Fibroblast of lung (primary cell): ENCODE data around the gene NRXN2. TPM values are rescaled to one million over a fixed set of nuclear protein-coding genes. Genes with fewer than 3 reads are reported as not detected.

Experiments used
- DNase-seq, 2 donors: peaks; one replicate each; pipeline versions ENCODE4 v3.0.0 to v3.0.0-alpha.2; 2010; ENCODE audit warnings: low read depth in 2 of 2
- H2AFZ ChIP-seq: 2 replicates; pipeline ENCODE4 v1.5.1; 2012; ENCODE audit warnings: low read length, control low read depth, inconsistent platforms
- H3K27ac ChIP-seq: 2 replicates; pipeline ENCODE4 v1.5.1; 2011; ENCODE audit warnings: low read length, control low read depth; ENCODE audit not compliant: insufficient read depth
- H3K27me3 ChIP-seq: 2 replicates; pipeline ENCODE4 v1.5.1; 2011; ENCODE audit warnings: mild to moderate bottlenecking, low read length; ENCODE audit not compliant: control insufficient read depth, insufficient read depth
- H3K36me3 ChIP-seq: 2 replicates; pipeline ENCODE4 v1.5.1; 2011; ENCODE audit warnings: low read length; ENCODE audit not compliant: control insufficient read depth, insufficient read depth
- H3K4me1 ChIP-seq: 2 replicates; pipeline ENCODE4 v1.5.1; 2011; ENCODE audit warnings: low read length; ENCODE audit not compliant: control insufficient read depth, insufficient read depth; ENCODE audit errors: extremely low read depth
- H3K4me2 ChIP-seq: 2 replicates; pipeline ENCODE4 v1.5.1; 2011; ENCODE audit warnings: low read length, control low read depth; ENCODE audit not compliant: insufficient read depth; ENCODE audit errors: extremely low read depth
- H3K4me3 ChIP-seq, 4 experiments: fragments of 200-600 bp in 1 of 4; sonication (generic) in 1 of 4; replicated peaks in 1 of 4; 2 replicates each; pipeline ENCODE4 v1.5.1; 2011 to 2016; ENCODE audit warnings: low read length in 4 of 4, low read depth in 3 of 4, mild to moderate bottlenecking in 3 of 4, control low read depth in 2 of 4, inconsistent platforms in 1 of 4, mixed read lengths in 1 of 4; ENCODE audit not compliant: insufficient read depth in 1 of 4; ENCODE audit errors: control extremely low read depth in 1 of 4
- H3K79me2 ChIP-seq: 2 replicates; pipeline ENCODE4 v1.5.1; 2012; ENCODE audit warnings: mild to moderate bottlenecking, low read length, inconsistent platforms; ENCODE audit not compliant: control insufficient read depth, insufficient read depth
- H3K9ac ChIP-seq: 2 replicates; pipeline ENCODE4 v1.5.1; 2011; ENCODE audit warnings: mild to moderate bottlenecking, low read length, control low read depth; ENCODE audit not compliant: insufficient read depth
- H3K9me3 ChIP-seq: 2 replicates; pipeline ENCODE4 v1.5.1; 2012; ENCODE audit warnings: low read depth, low read length; ENCODE audit not compliant: control insufficient read depth, insufficient read depth
- H4K20me1 ChIP-seq: 2 replicates; pipeline ENCODE4 v1.5.1; 2011; ENCODE audit warnings: low read length; ENCODE audit not compliant: control insufficient read depth, insufficient read depth; ENCODE audit errors: extremely low read depth
- CTCF ChIP-seq, 2 donors: IDR thresholded peaks in 1 of 2; conservative IDR thresholded peaks in 1 of 2; 1 replicate in 1 of 2; 2 replicates in 1 of 2; pipeline ENCODE4 v1.5.1; 2011 to 2012; ENCODE audit warnings: low read length in 2 of 2, control low read depth in 1 of 2, inconsistent platforms in 1 of 2, low read depth in 1 of 2, mild to moderate bottlenecking in 1 of 2
- EZH2 ChIP-seq: IDR thresholded peaks from 2 replicates; pipeline ENCODE4 v1.5.1; 2012; ENCODE audit warnings: low read length, control low read depth, mild to moderate bottlenecking; ENCODE audit errors: missing control alignments
- polyA plus RNA-seq, 2 donors: library from polyadenylated mRNA; depleted of rRNA in 1 of 2; stranded (reverse) in 1 of 2; unstranded in 1 of 2; fragments of >200 nt; gene quantifications; 2 replicates each; pipeline ENCODE4 v1.2.1, GENCODE V29; 2011 to 2012; ENCODE audit warnings: missing spikeins in 1 of 2
- total RNA-seq: library from RNA; depleted of rRNA; stranded (reverse); fragments of >200 nt; gene quantifications from 2 replicates; pipeline ENCODE4 v1.2.1, GENCODE V29; 2014

Gene NRXN2
- total and polyA plus RNA-seq, 2 donors (not counting 1 experiment from before 2014, with no cell fraction given): under 0.01 to 0.75 TPM

DNA sequence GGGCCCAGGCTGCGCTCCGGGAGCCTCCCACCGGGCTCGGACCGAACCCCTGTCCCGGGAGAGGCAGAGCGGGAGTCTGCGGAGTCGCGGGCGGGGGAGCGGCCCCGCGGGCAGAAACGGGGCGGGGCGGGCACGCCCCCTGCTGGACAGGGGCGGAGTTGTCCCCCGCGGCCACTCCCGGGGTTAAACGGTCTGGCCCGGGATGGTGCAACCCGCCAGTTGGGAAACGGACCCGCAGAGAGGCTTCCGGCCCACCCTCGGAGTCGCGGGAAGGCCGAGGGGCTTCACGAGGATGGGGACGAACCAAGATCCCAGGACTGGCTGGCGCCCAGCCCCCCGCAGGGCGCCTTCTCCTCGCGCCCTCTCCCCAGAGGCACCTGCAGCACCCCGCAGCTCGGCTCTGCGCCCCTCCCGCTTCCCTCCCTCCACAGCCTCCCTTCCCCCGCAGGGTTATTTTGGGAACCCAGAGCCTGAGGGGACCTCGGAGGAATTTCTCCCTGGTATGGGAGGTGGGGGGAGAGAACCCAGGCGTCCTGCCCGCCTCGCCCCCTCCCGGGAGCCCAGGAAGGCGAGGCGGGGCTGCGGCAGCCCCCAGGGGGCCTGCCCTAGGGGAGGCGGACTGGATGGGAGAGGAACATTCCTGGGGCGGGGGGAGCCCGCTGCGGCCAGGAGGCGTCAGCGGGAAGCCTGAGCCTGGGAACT, 20.0 kb upstream of the NRXN2 start:
- TF ChIP-seq CTCF (conservative IDR thresholded peaks at IDR 0.05 in 1 of 2, IDR thresholded peaks at IDR 0.05 in 1 of 2; ENCODE audit: low read depth in 1 of 2, low read length in 2 of 2) (peak; percentile 53 to 65), EZH2 (no peak)
- no peak for DNase-seq
- Histone ChIP-seq H2AFZ (peak overlapping the region; percentile 81), H3K27me3 (peaks cover 18% of the 10 kb centered on the region), H3K9ac (peak overlapping the region; percentile 63), H3K36me3 (no peaks in the 10 kb centered on the region), H3K4me3 (peak overlapping the region in 3 of 4 experiments; percentile 46 to 56 (median 48)), H3K4me2 (peak overlapping the region; percentile 80), H3K27ac (no peak overlapping the region), H4K20me1 (no peaks in the 10 kb centered on the region), H3K9me3 (no peaks in the 10 kb centered on the region), H3K79me2 (no peaks in the 10 kb centered on the region), H3K4me1 (peaks cover 22% of the 10 kb centered on the region)

- peak overlapping the region; percentile 16 to 56 (median 47) for H3K4me3 ChIP-seq
- H3K9ac ChIP-seq: peak overlapping the region; percentile 46
- TF ChIP-seq CTCF (conservative IDR thresholded peaks at IDR 0.05 in 1 of 2, IDR thresholded peaks at IDR 0.05 in 1 of 2; ENCODE audit: low read depth in 1 of 2, low read length in 2 of 2) (no peak), EZH2 (no peak)
- no peaks in the 10 kb centered on the region for H3K9me3 ChIP-seq
- peaks cover 22% of the 10 kb centered on the region for H3K4me1 ChIP-seq
- H3K27me3 ChIP-seq: peaks cover 18% of the 10 kb centered on the region
- H3K79me2 ChIP-seq: no peaks in the 10 kb centered on the region
- peak overlapping the region; percentile 80 for H3K4me2 ChIP-seq
- no peaks in the 10 kb centered on the region for H3K36me3 ChIP-seq
- H3K27ac ChIP-seq: no peak overlapping the region
- peak overlapping the region; percentile 81 for H2AFZ ChIP-seq
- H4K20me1 ChIP-seq: no peaks in the 10 kb centered on the region
- no peak for DNase-seq
These were observed 19.3 kb upstream of the NRXN2 start for GRCh38 chr11:64742087-64742888.

DNA sequence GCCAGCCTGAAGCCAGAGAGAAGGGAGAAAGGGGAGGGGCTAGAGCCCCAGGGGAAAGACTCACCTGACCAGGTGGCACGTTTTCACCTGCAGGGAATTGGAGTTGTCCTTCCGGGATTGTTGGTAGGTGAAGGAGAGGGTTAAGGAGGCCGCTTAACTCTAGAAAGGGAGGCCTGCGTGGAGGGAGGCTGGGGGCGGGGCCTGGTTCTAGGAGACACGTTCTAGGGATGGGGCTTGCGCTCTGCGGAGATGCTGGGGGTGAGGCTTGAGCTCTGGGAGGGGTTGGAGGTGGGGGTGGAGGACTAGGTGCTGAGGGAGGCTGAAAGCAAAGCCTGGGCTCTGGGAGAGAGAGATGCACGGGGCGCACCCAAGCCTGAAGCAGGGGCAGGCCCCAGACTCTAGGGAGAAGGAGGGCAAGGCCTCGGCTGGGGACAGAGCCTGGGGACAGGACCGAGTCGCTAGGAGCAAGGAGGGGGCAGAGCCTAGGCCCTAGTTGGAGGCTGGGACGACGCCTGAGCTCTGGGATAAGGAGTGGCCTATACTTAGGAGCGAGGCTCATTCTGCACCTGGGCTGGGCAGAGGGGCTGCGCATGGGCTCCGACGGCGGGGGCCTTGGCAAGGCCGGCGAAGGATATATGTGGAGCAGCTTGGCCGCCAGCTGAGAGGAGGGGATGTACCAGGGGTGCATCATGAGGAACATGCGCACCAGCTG, 18.5 kb upstream of the NRXN2 start:
- no peaks in the 10 kb centered on the region for H3K36me3 ChIP-seq
- no peak overlapping the region for H3K4me2 ChIP-seq
- H3K9me3 ChIP-seq: no peaks in the 10 kb centered on the region
- H3K27me3 ChIP-seq: peaks cover 18% of the 10 kb centered on the region
- DNase-seq: no peak
- H2AFZ ChIP-seq: no peak overlapping the region
- H3K9ac ChIP-seq: no peak overlapping the region
- no peak for TF ChIP-seq CTCF (conservative IDR thresholded peaks at IDR 0.05 in 1 of 2, IDR thresholded peaks at IDR 0.05 in 1 of 2; ENCODE audit: low read depth in 1 of 2, low read length in 2 of 2)
- no peak for TF ChIP-seq EZH2
- H3K27ac ChIP-seq: no peak overlapping the region
- no peaks in the 10 kb centered on the region for H3K79me2 ChIP-seq
- H4K20me1 ChIP-seq: no peaks in the 10 kb centered on the region
- H3K4me3 ChIP-seq: no peak overlapping the region
- H3K4me1 ChIP-seq: peaks cover 22% of the 10 kb centered on the region
